HPDE6-E6E7 (cell line): ENCODE results near the gene NR2F2.
"Not testable (repeated sequence)": the region's sequence is repeated elsewhere in the genome, so short reads cannot be mapped to it uniquely, and the experiment has no call there.

Source experiments
- DNase-seq: peaks from one replicate; pipeline ENCODE4 v3.0.0; 2011; ENCODE audit warnings: missing footprints; ENCODE audit errors: extremely low spot score

Gene NR2F2

GRCh38 chr15:96367311-96368200 is 37.1 kb downstream of the NR2F2 start:
- DNase-seq, result no peak

- DNase-seq, result no peak
Measured at GRCh38 chr15:96369351-96369750, 38.9 kb downstream of the NR2F2 start.

- DNase-seq, result no peak
Measured at GRCh38 chr15:96369825-96370621, 39.5 kb downstream of the NR2F2 start.

- no peak for DNase-seq
Measured at GRCh38 chr15:96372554-96372953, 42.1 kb downstream of the NR2F2 start.

GRCh38 chr15:96374499-96374898 is 44.0 kb downstream of the NR2F2 start:
- no peak for DNase-seq

GRCh38 chr15:96379592-96379991 is 49.1 kb downstream of the NR2F2 start:
- not testable (repeated sequence) for DNase-seq

- DNase-seq, result no peak
Measured at GRCh38 chr15:96381463-96381862, 51.0 kb downstream of the NR2F2 start.

GRCh38 chr15:96385195-96385594 is 54.7 kb downstream of the NR2F2 start:
- DNase-seq, result no peak

- DNase-seq, result no peak
Measured at GRCh38 chr15:96388673-96389072, 58.2 kb downstream of the NR2F2 start.
